C4-2B (cell line): Measurements from ENCODE around the gene SPON1.
A peak's percentile ranks its signal among the peaks of the same experiment; 100 is the strongest.

Experiments used
- CTCF ChIP-seq: fragments of 450-650 bp; conservative IDR thresholded peaks from 2 replicates; pipeline ENCODE4 v1.5.1; 2017; ENCODE audit warnings: mild to moderate bottlenecking
- ZFX ChIP-seq: fragments of 450-650 bp; IDR thresholded peaks from 2 replicates; pipeline ENCODE4 v1.6.1; 2017

- TF ChIP-seq CTCF, result peak; percentile 65
- TF ChIP-seq ZFX, result no peak
Measured at GRCh38 chr11:14308897-14309387, 346.4 kb downstream of the SPON1 start.
